ENCODE measurements around the gene SPDYE18. TPM values are rescaled to one million over a fixed set of nuclear protein-coding genes. Genes with fewer than 3 reads are reported as not detected.

SPDYE18 gene
- total RNA-seq, 1 donor from 2014 or later: 1.5 TPM

Other genes with a start within 250 kb of the SPDYE18 start
- gene SPDYE17, start 30.2 kb downstream of the SPDYE18 start, total RNA-seq: not detected
- gene CCDC146, start 60.1 kb upstream of the SPDYE18 start, total RNA-seq: 17.3 TPM
- 33.0 TPM for gene FGL2, start 137.3 kb upstream of the SPDYE18 start, total RNA-seq

All from lower lobe of right lung (tissue), 1 donor.